ENCODE measurements around the gene PSD2.

GRCh38 chr5:139870677-139871076 is 75.1 kb downstream of the PSD2 start:
- TF ChIP-seq, protein P1, sequence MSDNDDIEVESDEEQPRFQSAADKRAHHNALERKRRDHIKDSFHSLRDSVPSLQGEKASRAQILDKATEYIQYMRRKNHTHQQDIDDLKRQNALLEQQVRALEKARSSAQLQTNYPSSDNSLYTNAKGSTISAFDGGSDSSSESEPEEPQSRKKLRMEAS (IDR thresholded peaks at IDR 0.05) = no peak
- TF ChIP-seq POLR2AphosphoS5 (IDR thresholded peaks at IDR 0.05; ENCODE audit: low read depth, low read length) = no peak
- TF ChIP-seq, protein P2, sequence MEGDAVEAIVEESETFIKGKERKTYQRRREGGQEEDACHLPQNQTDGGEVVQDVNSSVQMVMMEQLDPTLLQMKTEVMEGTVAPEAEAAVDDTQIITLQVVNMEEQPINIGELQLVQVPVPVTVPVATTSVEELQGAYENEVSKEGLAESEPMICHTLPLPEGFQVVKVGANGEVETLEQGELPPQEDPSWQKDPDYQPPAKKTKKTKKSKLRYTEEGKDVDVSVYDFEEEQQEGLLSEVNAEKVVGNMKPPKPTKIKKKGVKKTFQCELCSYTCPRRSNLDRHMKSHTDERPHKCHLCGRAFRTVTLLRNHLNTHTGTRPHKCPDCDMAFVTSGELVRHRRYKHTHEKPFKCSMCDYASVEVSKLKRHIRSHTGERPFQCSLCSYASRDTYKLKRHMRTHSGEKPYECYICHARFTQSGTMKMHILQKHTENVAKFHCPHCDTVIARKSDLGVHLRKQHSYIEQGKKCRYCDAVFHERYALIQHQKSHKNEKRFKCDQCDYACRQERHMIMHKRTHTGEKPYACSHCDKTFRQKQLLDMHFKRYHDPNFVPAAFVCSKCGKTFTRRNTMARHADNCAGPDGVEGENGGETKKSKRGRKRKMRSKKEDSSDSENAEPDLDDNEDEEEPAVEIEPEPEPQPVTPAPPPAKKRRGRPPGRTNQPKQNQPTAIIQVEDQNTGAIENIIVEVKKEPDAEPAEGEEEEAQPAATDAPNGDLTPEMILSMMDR (IDR thresholded peaks at IDR 0.05 in 2 of 3, conservative IDR thresholded peaks at IDR 0.05 in 1 of 3; ENCODE audit: borderline replicate concordance in 1 of 3, insufficient read depth in 1 of 3, low read depth in 2 of 3, low read length in 2 of 3) = no peak
- TF ChIP-seq SP1 (IDR thresholded peaks at IDR 0.05; ENCODE audit: low read depth) = no peak
- no peak for TF ChIP-seq POLR2A (IDR thresholded peaks at IDR 0.05; ENCODE audit: borderline replicate concordance, extremely low read depth, insufficient read depth, insufficient read length)
